NCI-H1092 (cell line): ENCODE results near the gene PITHD1.
"Not testable (repeated sequence)": the region's sequence is repeated elsewhere in the genome, so short reads cannot be mapped to it uniquely, and the experiment has no call there.

Experiments used
- DNase-seq: peaks from one replicate; lab custom pipeline; 2025; lab: John Stamatoyannopoulos, UW

Gene PITHD1, protein sequence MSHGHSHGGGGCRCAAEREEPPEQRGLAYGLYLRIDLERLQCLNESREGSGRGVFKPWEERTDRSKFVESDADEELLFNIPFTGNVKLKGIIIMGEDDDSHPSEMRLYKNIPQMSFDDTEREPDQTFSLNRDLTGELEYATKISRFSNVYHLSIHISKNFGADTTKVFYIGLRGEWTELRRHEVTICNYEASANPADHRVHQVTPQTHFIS

DNA sequence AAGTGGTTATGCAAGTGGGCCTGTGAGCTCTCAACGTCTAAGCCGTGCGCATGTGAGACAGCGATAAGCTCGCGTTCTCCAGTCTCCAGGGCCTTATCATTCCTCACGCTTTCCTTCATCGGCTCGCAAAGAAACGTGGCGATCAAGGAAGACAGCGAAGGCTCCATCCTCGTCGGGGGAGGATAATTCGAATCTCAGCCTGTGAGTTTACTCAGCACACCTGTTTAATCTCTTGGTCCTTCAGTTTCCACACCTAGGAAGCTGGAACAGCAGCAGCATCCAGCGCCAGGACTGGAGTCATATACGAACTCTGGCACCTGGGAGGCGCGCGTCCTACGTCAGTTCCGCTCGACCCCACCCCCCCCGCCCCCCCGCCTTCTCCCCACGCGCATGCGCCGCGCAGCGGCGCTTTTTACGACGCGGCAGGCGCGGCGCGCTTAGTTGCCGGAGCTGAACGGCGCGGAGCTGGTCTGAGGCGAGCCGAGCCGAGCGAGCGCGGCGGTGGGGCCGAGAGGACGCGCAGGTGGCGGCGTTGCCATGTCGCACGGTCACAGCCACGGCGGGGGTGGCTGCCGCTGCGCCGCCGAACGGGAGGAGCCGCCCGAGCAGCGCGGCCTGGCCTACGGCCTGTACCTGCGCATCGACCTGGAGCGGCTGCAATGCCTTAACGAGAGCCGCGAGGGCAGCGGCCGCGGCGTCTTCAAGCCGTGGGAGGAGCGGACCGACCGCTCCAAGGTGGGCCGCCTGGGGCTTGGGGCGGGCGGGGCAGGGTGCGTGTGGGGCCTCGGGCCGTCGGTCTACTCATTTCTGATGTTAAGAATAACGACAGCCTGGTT is at the start of gene PITHD1:
TSS of gene PITHD1 (plus strand) at position 440 of the 836 bp plus-strand sequence. CDS start at position 538, 98 bp downstream.
- DNase-seq, result peak; percentile 87

DNA sequence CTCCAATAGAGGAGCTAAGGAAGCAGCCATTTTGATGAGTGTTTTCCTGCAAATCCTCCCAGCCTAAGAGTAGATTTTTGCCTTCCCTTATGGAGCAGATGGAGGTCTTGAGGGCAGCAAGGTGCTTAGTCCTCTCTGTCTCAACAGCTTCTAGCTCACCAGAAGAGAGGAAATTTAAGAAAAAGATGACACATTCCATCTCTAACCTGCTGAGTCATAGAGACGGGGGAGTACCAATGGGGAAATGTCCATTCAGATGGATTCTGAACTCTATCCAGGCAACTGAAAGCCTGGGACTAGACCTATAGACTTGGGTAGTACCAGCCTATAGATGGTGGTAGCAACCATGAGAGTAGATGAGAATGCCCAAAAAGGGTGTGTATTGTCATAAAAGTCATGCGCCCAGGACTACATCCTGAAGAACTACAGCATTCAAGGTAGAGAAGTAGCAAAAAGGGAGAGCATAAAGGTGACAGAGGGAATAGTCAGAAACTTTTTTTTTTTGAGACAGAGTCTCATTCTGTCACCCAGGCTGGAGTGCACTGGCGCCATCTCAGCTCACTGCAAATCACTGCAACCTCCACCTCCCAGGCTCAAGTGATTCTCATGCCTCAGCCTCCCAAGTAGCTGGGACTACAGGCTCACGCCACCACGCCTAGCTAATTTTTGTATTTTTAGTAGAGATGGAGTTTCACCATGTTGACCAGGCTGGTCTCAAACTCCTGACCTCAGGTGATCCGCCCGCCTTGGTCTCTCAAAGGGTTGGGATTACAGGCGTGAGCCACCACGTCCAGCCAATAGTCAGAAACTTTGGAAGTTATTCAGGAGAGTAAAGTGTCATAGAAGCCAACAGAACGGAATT is 45.6 kb upstream of the PITHD1 start:
- no peak for DNase-seq

DNA sequence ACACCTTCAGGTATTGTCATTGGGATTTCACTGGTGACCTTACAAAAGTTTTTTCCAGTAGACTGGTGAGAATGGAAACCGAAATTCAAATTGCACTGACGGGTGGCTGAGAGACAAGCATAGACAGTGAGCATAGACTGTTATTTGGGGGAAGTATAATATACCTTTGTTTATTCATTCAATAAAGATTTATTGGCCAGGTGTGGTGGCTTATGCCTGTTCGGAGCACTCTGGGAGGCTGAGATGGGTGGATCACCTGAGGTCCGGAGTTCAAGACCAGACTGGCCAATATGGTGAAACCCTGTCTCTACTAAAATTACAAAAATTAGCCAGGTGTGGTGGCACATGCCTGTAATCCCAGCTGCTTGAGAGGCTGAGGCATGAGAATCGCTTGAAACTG is 44.9 kb upstream of the PITHD1 start:
- DNase-seq, result not testable (repeated sequence)

DNA sequence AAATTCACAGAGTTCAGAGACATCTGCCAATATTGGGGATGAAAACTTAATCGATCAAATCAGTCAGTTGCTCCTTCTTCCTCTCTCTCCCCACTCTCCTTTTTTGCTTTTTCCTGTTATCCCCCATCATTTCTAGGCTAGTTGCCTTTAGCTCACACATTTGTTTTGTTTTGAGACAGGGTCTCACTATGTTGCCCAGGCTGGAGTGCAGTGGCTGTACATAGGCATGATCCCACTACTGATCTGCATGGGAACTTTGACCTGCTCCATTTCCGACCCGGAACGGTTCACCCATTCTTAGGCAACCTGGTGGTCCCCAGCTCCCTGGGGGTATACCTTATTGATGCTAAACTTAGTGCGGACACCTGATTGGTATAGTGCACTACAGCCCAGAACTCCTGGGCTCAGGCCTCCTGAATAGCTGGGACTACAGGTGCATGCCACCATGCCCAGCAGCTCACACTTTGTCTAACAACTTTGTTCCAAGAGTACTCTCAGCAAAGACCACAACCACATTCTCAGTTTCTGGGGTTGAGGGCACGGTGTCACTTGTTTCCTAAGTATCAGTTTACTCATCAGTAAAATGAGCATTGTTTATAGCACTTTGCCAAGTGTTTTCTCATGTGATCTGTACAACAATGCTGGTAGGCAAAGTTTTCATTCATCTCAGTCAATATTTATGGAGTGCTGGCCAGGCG is 41.6 kb upstream of the PITHD1 start:
- no peak for DNase-seq

DNA sequence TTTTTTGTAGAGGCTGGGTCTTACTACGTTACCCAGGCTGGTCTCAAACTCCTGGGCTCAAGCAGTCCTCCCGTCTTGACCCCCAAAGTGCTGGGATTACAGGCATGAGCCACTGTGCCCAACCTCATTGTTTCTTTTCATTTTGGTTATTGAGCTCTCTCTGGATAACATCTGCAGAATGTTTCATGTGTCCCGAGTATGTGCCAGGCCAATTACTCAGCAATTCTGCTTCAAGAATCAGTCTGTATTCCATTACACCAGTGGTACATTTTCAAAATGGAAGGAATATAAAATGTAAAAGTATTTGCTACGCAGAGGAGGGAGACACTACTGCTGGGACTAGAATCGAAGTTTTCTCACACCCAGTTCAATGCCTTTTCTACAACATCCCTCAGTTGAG is 36.6 kb upstream of the PITHD1 start:
- no peak for DNase-seq

DNA sequence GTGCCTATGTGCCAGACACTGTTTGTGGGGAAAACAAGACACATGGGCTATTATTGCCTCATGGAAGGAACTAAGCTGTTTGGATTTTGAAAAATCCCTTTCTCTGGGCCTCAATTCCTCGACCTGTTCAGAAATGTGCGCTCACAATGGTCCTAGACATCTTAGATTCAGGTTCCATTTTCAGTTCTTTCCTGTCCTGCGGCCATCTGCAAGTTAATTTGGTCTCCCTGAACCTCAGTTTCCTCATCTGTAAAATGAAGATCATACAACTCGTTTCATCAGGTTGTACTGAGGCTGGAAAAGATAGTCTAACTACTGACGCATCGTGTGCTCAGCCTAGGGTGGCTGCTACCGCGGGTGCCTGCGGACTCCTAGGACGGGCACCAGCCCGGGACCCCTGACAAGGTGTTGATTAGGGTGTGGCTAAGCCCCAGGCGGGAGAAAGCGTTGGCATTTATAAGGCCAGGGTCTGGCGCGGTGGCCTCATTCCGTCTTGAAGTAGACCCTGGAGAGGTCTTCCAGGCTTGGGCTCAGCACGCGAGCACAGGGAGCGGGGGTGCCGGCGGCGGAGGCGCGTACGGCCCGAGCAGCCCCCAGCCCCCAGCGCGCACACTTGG is 35.4 kb upstream of the PITHD1 start:
- no peak for DNase-seq

DNA sequence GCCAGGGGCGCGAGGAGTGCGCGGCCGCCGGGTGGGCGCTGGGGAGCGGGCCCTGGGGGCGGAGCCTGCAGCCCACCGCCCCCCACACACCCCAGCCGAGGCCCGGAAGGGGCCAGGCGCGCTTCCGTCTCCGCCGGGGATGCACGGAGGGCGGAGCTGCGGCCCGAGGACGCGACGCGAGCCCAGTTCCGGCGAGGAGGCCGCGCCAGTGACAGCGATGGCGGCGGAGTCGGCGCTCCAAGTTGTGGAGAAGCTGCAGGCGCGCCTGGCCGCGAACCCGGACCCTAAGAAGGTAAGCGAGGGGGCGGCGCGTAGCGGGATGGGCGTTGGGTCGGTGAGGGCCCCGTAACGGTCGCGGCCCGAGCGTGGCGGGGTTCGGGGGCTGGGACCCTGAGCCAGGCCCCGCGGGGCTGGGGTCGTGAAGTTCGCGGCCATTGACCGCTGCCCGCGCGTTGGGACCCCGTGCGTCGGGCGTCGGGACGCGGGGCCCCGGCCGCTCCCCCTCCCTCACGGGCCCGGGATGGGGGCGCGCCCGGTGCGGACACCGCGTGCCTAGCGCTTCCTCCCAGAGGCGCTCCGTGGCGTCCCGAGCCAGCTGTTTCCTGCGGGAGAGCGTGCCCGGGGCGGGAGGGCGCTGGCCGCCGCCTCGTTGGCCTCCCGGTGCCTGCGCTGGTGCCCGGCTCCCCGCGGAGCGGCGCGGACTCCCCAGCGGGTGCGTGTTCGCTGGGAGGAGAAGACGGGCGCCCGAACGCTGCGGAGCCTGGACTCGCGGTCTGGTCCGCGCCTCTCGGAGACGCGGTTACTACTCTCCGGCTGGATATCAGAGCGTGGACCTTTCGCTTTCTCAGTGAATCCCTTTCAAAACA is 34.7 kb upstream of the PITHD1 start, which contains the start of gene ELOA:
TSS of gene ELOA (plus strand) at position 185 of the 866 bp plus-strand sequence. CDS start at position 218, 33 bp downstream.
- peak; percentile 79 for DNase-seq

DNA sequence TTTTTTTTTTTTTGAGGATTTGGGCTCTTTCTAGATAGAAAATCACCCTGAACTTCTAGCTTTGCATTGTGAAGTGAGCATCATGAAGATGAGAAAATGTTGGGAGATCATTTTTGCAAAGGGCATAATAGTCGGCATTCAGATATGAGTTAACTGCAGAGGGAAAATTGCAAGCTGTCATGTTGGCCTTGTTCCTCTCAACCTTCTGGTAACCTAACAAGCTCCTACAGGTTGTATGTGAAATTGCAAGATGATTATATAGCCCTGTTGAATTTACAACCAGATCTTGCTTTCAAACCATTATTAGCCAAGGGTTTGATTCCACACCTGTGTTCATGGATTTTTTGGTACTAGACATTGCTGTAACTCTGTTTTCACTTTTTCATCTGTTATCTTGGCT is 32.7 kb upstream of the PITHD1 start:
- DNase-seq, result no peak

DNA sequence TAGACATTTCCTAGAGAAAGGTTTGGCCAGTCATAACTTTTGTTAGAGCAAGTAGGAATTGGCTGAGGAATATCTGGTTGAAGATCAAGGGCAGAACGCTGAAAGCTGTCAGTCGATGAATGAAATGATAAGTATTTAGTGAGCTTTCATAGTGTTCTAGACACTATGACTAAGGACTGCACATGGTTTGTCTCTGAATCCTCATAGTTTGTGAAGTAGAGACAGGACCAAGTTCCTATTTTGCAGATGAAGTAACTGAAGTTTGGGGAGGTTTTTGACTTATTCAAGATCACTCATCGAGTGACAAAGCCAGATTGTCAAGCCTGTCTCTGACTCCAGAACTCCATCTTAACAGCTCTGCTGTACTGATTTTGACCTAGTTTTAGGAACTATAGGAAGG is 30.2 kb upstream of the PITHD1 start:
- no peak for DNase-seq

DNA sequence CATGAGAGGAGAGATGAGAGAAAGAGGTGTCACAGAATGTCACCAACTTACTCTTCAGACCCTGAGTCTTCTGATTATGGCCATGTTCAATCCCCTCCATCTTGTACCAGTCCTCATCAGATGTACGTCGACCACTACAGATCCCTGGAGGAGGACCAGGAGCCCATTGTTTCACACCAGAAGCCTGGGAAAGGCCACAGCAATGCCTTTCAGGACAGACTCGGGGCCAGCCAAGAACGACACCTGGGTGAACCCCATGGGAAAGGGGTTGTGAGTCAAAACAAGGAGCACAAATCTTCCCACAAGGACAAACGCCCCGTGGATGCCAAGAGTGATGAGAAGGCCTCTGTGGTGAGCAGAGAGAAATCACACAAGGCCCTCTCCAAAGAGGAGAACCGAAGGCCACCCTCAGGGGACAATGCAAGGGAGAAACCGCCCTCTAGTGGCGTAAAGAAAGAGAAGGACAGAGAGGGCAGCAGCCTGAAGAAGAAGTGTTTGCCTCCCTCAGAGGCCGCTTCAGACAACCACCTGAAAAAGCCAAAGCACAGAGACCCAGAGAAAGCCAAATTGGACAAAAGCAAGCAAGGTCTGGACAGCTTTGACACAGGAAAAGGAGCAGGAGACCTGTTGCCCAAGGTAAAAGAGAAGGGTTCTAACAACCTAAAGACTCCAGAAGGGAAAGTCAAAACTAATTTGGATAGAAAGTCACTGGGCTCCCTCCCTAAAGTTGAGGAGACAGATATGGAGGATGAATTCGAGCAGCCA is 27.0 kb upstream of the PITHD1 start:
- DNase-seq, result peak; percentile 15

DNA sequence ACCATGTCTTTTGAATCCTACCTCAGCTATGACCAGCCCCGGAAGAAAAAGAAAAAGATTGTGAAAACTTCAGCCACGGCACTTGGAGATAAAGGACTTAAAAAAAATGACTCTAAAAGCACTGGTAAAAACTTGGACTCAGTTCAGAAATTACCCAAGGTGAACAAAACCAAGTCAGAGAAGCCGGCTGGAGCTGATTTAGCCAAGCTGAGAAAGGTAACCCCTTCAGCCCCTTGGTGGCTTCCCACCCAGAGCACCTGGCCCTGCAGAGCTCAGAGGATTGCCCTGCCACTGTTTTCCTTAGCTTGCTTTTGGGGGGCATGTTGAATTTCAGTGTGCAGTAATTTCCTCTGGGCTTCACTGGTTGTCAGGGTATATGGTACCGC is 26.4 kb upstream of the PITHD1 start:
- no peak for DNase-seq

DNA sequence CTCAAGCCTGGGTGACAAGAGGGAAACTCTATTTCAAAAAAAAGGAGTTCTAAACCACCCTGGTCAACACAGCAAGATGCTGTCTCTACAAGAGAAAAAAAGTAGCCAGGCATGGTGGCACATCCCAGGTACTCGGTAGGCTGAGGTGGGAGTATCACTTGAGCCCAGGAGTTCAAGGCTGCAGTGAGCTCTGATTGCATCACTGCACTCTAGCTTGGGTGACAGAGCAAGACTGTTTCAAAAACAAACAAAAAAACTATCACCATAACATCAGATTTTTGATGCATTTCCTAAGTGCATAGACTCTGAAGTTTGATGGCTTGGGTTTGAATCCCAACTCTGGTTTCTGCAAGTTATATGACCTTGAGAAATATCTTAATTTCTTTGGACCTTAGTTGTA is 25.3 kb upstream of the PITHD1 start:
- no peak for DNase-seq

DNA sequence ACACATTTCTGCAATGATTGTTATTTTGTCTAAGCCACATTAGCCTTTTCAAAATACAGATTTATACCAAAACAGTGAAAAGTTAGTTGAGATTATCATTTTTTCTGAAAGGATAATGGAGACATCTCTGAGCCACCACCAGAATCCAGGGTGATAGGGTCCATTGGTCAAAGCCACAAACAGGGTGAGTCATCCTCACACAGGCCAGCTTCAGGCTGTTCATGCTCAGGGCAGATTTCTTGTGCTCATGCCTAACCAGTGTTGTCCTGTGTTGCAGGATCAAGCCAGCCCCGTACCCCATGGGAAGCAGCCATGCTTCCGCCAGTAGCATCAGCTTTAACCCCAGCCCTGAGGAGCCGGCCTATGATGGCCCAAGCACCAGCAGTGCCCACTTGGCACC is 21.5 kb upstream of the PITHD1 start:
- DNase-seq, result no peak

DNA sequence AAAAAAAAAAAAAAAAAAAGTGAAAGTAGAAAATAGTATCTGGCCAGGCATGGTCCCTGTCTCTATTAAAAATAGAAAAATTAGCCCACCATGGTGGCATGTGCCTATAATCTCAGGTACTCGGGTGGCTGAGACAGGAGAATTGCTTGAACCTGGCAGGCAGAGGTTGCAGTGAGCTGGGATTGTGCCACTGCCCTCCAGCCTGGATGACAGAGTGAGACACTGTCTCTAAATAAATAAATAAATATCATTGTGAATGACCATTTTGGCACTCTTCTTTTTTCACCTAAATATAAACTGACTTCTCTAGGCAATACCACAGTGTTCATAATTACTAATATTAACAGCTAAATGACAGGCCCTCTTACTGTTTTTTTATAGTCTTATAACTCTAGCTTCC is 20.4 kb upstream of the PITHD1 start:
- DNase-seq, result no peak

DNA sequence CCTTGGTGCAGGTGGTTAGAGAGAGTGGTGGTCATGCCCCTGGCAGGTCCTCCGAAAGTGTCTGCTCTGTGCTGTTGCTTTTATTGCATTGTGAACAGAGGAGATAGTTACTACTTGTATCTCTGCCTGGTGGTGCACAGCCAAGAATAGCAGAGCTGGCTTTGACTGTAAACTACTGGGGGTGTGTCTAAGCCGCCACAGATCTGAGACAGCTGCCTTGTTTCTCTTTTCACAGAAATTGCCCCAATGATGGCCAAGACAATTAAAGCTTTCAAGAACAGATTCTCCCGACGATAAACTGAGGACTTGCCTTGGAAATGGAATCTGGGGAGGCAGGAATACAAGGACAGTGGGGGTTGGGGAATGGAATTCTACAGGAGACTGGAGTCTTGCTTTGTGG is 18.9 kb upstream of the PITHD1 start:
- no peak for DNase-seq

DNA sequence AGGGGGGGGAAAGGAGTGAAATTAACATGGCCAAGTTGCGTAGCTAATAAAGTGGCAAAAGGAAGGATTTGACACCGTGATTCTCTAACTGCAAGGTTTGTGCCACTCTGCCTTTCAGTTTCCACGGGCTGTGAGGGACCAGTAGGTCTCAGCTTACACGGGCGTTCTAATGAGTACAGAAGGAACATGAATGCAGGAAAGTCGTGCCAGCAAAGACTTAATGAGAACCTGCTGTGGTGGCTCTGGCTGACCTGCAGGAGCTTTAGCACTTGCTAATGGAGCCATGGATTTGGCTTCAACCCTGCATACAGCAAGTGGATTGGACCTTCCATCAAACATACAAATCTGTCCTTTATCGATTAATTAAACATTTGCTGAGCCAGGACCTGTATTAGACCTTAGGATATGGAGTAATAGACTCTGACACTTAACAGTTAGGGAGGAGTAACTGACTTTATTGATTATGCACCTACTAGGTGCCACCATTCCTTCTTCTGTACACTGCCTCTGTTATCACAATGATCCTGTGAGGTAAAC is 15.1 kb upstream of the PITHD1 start:
- no peak for DNase-seq

DNA sequence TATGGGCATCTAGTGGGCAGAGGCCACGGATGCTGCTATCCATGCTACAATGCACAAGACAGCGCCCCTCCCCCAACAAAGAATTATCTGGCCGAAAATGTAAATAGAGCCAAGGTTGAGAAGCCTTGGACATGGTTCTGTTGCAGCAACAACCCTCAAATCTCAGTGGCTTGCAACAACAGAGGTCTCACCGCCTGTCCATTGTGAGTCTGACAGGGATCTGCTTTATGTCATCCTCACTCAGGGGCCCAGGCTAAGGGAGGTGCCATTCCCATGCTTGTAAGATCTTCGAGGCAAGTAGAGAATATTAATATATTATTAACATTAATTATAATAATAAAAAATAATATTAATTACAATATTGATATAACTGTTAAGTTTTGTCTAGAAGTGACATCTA is 9.5 kb upstream of the PITHD1 start:
- no peak for DNase-seq

DNA sequence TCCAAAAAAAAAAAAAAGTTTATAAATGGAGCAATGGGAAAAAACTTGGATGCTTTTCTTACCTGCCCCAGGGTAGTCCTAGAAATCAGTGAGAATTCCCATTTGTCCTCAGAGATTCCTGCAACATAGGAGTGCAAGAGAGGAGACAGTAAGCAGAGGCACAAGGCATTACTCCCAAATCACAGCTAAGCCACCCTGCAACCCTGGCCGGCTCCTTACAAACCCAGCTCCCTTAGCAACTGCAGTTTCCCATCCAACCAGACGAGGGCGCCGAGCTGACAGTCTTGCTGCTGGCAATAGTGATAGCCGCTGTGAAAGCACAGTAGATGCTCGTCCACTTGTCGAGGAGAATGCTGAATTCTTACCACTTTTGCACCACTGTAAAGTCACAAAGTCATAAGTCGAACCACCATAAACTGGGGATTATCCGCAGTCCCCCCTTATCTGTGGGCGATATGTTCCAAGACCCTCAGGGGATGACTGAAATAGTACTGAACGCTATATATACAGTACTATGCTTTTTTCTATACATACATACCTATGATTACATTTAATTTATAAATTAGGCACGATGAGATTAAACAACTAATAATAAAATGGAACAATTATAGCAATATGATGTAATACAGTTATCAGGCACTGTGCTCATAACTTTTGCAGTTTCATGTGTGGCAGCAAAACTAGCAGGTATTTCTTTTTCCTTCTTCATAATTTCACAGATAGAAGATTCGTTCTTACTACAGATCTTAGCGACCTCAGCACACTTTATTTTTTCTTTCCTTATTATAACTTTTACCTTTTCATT is 6.0 kb upstream of the PITHD1 start:
- DNase-seq, result peak; percentile 75

DNA sequence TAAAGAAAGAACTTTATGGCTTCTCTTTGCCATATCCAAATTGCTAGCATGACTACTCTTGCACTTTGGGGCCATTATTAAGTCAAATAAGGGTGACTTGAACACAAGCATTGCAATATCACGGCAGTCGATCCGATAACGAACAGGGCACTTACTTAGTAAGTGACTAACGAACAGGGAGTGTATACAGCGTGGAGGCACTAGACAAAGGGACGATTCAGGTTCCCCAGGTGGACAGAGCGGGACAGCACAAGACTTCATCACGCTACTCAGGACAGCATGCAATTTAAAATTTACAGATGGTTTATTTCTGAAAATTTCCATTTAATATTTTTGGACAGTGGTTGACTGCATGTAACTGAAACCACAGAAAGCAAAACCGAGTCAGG is 5.4 kb upstream of the PITHD1 start:
- no peak for DNase-seq
